ENCODE measurements around the gene CBX4.
A peak's percentile ranks its signal among the peaks of the same experiment; 100 is the strongest.

CBX4 gene

DNA sequence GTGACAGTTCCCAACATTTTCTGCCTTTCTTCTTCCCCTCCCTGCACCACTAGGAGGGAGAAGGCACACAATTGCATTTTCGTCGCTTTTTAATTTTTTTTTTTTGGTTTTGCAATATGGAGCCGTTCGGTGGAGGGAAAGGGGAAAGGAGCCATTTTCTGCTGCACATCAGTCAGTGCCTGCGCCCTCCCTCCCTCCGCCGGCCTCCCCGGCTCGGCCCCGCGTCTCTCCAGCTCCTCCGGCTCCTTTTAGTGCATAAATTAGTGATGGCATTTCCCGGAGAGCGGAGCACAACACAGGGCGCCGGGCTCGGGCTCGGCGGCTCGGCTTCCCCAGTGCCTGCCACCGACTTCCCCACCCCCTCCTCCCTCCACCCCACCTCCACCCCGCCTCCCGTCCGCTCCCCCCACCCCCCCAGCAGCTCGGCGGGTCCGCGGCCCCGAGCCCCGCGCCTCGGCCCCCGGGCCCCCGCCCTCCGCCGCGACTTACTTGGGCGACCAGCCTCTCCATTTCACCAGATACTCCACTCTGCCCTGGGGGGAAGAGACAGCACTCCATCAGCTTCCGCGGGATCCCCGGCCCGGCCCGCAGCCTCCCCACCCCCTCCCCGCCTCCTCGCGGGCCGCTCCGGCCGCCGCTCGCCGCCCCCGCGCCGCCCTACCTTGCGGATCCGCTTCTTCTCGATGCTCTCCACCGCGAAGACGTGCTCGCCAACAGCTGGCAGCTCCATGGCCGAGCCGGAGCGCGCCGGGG lies 542 bp downstream of the CBX4 start:
- CTCF ChIA-PET, result interaction anchor here (0.7 to 2.6 kb wide), 9 partner anchors 25 to 155 kb away, joined by 3 to 35 read pairs (median 4); partner anchors contain the start of gene CBX8
- no peak for DNase-seq (ENCODE audit: low spot score)
- peak overlapping the region; percentile 97 for H3K27ac ChIP-seq
- POLR2A ChIA-PET (ENCODE audit: low non-redundant PET), result interaction anchor here (0.8 to 1.2 kb wide), 5 partner anchors 17 to 155 kb away, joined by 3 to 7 read pairs (median 3); no protein-coding TSS in a partner anchor
- TF ChIP-seq, protein P1, sequence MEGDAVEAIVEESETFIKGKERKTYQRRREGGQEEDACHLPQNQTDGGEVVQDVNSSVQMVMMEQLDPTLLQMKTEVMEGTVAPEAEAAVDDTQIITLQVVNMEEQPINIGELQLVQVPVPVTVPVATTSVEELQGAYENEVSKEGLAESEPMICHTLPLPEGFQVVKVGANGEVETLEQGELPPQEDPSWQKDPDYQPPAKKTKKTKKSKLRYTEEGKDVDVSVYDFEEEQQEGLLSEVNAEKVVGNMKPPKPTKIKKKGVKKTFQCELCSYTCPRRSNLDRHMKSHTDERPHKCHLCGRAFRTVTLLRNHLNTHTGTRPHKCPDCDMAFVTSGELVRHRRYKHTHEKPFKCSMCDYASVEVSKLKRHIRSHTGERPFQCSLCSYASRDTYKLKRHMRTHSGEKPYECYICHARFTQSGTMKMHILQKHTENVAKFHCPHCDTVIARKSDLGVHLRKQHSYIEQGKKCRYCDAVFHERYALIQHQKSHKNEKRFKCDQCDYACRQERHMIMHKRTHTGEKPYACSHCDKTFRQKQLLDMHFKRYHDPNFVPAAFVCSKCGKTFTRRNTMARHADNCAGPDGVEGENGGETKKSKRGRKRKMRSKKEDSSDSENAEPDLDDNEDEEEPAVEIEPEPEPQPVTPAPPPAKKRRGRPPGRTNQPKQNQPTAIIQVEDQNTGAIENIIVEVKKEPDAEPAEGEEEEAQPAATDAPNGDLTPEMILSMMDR (conservative IDR thresholded peaks at IDR 0.05; ENCODE audit: low read depth), result no peak

DNA sequence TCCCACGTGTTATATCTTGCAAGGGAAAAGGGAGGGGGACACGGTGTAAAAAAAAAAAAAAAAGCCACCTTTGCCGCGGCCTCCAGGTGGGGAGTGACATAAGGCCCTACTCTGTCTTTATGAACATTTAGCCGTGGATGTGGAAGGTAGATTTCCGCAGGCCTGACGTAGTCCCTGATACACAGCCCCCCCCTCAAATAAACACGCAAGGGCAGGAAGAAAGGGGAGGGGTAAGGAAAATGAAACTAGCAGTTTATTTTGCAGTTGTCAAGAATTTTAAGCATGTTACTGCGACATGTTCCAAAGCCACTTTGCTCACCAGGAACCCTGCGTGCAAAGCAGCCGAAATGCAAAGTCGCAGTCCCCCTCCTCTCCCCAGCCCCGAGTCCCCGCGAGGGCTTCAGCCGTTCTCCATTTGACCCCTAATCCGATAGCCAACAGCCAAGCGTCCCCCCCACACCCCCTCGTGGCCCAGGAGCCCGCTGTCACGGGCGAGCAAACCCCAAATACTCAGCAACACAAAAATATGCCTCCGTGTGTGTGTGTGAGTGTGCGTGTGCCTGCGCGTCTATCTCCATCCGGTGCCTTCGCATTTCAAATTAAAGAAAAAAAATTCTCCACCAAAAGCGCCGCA lies 1.2 kb downstream of the CBX4 start:
- DNase-seq (ENCODE audit: low spot score), result no peak
- ChIA-PET POLR2A (ENCODE audit: low non-redundant PET) (interaction anchor here (0.6 to 1.5 kb wide), 2 partner anchors 20 to 54 kb away, joined by 3 to 6 read pairs; no protein-coding TSS in a partner anchor), CTCF (interaction anchor here (0.6 to 1.3 kb wide), 4 partner anchors 27 to 48 kb away, joined by 4 to 7 read pairs (median 6); no protein-coding TSS in a partner anchor)
- H3K27ac ChIP-seq, result peak overlapping the region; percentile 97
- TF ChIP-seq, protein P1 (conservative IDR thresholded peaks at IDR 0.05; ENCODE audit: low read depth), result no peak

DNA sequence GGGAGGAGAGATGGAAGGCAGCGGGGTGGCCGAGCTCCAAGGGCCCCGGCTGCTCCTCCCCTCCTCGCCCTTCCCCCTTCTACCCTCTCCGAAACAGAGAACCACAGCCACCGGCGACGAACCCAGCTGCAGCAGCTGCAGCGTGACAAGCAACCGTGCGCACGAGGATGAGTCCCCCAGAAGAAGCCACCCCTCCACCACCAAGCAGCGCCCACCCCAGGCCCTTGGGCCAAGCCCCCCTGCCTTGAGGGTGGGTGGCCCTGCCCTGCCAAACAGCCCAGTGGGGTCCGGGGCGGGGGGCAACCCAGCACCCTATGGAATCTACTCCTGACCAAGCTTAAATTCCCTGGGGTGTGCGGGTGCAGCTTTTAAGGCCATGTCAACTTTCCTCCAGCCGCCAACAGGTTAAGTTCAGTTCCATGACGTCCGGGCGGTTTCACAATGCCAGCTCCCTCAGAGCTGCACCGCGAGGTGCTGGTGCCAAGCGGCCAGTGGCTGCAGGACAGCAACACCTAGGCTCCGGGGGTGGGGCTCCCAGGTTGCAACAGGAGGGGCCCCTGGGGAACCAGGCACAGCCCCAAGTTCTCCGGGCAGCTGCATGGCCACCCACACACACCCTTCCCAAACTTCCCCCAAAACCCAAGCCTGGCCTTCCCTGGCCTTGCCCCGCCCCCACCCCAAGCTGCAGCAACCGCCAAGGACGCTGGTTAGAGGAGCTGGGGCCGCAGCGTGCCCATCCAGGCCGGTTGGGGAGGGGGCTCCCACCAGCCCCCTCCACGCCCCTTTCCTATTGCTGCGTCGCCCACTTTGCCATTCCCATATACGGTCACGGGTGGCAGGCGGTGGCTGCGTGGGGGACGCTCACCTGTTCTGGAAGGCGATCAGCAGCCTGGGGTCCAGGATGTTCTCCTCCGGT lies 2.0 kb downstream of the CBX4 start:
- TF ChIP-seq, protein P1 (conservative IDR thresholded peaks at IDR 0.05; ENCODE audit: low read depth), result 0 out of 2 replicates have a peak, but pooled peaks have one; percentile 24
- CTCF ChIA-PET, result interaction anchor here (0.6 to 1.3 kb wide), 10 partner anchors 20 to 92 kb away, joined by 3 to 7 read pairs (median 5); no protein-coding TSS in a partner anchor
- peak overlapping the region; percentile 97 for H3K27ac ChIP-seq
- POLR2A ChIA-PET (ENCODE audit: low non-redundant PET), result interaction anchor here (0.6 to 1.5 kb wide), 4 partner anchors 12 to 66 kb away, joined by 3 to 6 read pairs (median 4); no protein-coding TSS in a partner anchor
- DNase-seq (ENCODE audit: low spot score), result peak; percentile 83

DNA sequence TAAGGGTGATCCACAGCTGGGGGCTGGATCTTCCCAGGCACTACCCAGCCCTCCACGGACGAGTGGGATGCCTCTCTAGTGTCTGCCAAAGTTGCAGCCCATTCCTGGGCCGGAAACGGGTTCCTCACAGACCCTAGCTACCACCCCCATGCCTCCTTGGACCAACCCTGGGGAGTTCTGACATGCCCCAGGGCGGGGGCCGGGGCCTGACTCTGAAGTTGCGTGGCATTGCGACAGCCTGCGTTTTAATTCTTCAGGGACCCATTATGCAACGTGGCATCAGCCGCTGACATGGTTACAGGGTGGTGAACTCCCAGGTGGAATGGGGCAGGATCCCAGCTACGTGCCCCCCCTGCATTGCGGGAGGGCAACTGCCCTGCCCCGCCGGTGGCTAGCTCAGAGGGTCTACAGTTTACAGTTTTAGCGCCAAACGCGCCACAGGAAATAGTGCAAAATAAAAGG lies 2.7 kb downstream of the CBX4 start:
- TF ChIP-seq, protein P1 (conservative IDR thresholded peaks at IDR 0.05; ENCODE audit: low read depth), result no peak
- ChIA-PET POLR2A (ENCODE audit: low non-redundant PET) (interaction anchor here (1.0 to 1.5 kb wide), 2 partner anchors 12 to 19 kb away, joined by 3 to 6 read pairs; no protein-coding TSS in a partner anchor), CTCF (interaction anchor here (0.6 to 2.0 kb wide), 9 partner anchors 20 to 91 kb away, joined by 3 to 14 read pairs (median 4); no protein-coding TSS in a partner anchor)
- no peak for DNase-seq (ENCODE audit: low spot score)
- H3K27ac ChIP-seq, result peak overlapping the region; percentile 97

DNA sequence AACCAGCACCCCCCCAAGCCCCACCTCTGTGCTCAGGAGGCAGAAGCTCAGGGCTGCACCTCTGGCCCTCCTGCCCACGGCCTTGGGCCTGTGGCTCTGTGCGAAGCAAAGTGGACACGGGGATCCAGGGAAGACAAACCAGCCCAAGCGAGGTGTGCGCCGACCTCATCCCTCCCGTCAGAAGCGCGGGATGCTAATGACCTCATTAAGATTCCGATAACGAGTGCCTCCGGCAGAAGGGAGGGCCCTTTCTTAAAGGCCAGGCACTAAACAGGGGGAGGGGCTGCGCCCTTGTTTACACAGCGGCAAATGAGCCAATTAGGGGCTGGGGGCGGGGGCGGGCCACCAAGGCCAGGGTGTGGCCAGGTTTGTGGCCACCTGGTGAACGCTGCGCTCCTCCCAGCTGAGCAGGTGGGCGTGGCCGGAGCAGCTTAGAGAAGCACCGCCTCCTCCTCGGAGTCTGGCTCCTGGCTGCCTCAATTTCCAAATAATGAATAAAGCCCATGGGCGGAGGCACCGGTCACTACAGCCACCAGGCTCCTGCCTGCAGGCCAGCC lies 3.2 kb downstream of the CBX4 start:
- POLR2A ChIA-PET (ENCODE audit: low non-redundant PET), result interaction anchor here (1.0 to 1.5 kb wide), 2 partner anchors 11 to 18 kb away, joined by 3 to 6 read pairs; no protein-coding TSS in a partner anchor
- H3K27ac ChIP-seq, result peak overlapping the region; percentile 97
- TF ChIP-seq, protein P1 (conservative IDR thresholded peaks at IDR 0.05; ENCODE audit: low read depth), result no peak
- DNase-seq (ENCODE audit: low spot score), result no peak
- CTCF ChIA-PET, result interaction anchor here (0.6 to 2.0 kb wide), 12 partner anchors 8 to 80 kb away, joined by 3 to 14 read pairs (median 4); no protein-coding TSS in a partner anchor
